B cell (primary cell): ENCODE data around the gene TCFL5.

ENCODE experiments used
- EZH2 ChIP-seq: IDR thresholded peaks from 2 replicates; pipeline ENCODE4 v1.6.1; 2012; ENCODE audit warnings: borderline replicate concordance, low read depth, mild to moderate bottlenecking, moderate library complexity, low read length; ENCODE audit not compliant: insufficient read depth, poor library complexity, severe bottlenecking
- TF ChIP-seq, protein P1 (sequence below): fragments of 200-600 bp; IDR thresholded peaks from one replicate; pipeline ENCODE4 v1.8.0; 2022; ENCODE audit warnings: antibody characterized with exemption, mild to moderate bottlenecking

DNA sequence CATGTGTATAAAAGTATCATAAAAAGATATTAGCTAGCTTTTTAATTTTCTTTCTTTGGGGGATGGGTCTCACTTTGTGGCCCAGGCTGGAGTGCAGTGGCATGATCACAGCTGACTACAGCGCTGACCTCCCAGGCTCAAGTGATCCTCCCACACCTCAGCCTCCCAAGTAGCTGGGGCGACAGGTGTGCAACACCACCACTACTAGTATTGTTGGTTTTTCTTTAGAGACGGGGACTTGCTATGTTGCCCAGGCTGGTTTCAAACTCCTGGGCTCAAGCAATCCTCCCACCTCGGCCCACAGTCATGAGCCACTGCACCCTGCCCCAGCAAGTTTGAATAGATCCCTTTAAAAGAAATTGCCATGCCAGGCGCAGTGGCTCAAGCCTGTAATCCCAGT, 6.5 kb downstream of the TCFL5 start:
- TF ChIP-seq, protein P1, sequence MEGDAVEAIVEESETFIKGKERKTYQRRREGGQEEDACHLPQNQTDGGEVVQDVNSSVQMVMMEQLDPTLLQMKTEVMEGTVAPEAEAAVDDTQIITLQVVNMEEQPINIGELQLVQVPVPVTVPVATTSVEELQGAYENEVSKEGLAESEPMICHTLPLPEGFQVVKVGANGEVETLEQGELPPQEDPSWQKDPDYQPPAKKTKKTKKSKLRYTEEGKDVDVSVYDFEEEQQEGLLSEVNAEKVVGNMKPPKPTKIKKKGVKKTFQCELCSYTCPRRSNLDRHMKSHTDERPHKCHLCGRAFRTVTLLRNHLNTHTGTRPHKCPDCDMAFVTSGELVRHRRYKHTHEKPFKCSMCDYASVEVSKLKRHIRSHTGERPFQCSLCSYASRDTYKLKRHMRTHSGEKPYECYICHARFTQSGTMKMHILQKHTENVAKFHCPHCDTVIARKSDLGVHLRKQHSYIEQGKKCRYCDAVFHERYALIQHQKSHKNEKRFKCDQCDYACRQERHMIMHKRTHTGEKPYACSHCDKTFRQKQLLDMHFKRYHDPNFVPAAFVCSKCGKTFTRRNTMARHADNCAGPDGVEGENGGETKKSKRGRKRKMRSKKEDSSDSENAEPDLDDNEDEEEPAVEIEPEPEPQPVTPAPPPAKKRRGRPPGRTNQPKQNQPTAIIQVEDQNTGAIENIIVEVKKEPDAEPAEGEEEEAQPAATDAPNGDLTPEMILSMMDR = no peak
- TF ChIP-seq EZH2 = no peak
